H9 (cell line): ENCODE results near the gene TPBG. TPM values are rescaled to one million over a fixed set of nuclear protein-coding genes. Genes with fewer than 3 reads are reported as not detected.

Experiments
- DNase-seq: peaks from one replicate; pipeline ENCODE4 v3.0.0-alpha.2; 2017
- H2AFZ ChIP-seq: one replicate; pipeline ENCODE4 v1.6.1; 2013; ENCODE audit warnings: mild to moderate bottlenecking, low read length, control low read depth, moderate library complexity
- H2AK5ac ChIP-seq: 2 replicates; pipeline ENCODE4 v1.6.1; 2013; ENCODE audit warnings: low read length, control low read depth, mixed read lengths; ENCODE audit not compliant: insufficient read length
- H2BK120ac ChIP-seq: one replicate; pipeline ENCODE4 v1.6.1; 2013; ENCODE audit warnings: low read depth, mild to moderate bottlenecking, low read length, control low read depth, inconsistent platforms; ENCODE audit not compliant: poor library complexity, severe bottlenecking
- H2BK12ac ChIP-seq: 2 replicates; pipeline ENCODE4 v1.6.1; 2013; ENCODE audit warnings: low read length, control low read depth, mixed read lengths, low read depth; ENCODE audit not compliant: insufficient read length
- H2BK15ac ChIP-seq: 2 replicates; pipeline ENCODE4 v1.6.1; 2013; ENCODE audit warnings: low read depth, low read length, control low read depth
- H2BK20ac ChIP-seq: one replicate; pipeline ENCODE4 v1.6.1; 2013; ENCODE audit warnings: low read depth, mild to moderate bottlenecking, low read length, control low read depth, inconsistent platforms; ENCODE audit not compliant: poor library complexity, severe bottlenecking
- H2BK5ac ChIP-seq: 2 replicates; pipeline ENCODE4 v1.6.1; 2013; ENCODE audit warnings: low read length, control low read depth, mixed read lengths; ENCODE audit not compliant: insufficient read length
- H3K14ac ChIP-seq: 2 replicates; pipeline ENCODE4 v1.6.1; 2013; ENCODE audit warnings: low read length, control low read depth; ENCODE audit not compliant: insufficient read depth
- H3K18ac ChIP-seq: 2 replicates; pipeline ENCODE4 v1.6.1; 2013; ENCODE audit warnings: low read depth, mild to moderate bottlenecking, mixed read lengths, low read length, control low read depth; ENCODE audit not compliant: insufficient read length
- H3K23ac ChIP-seq: 2 replicates; pipeline ENCODE4 v1.6.1; 2013; ENCODE audit warnings: low read length, control low read depth, mixed read lengths, low read depth; ENCODE audit not compliant: insufficient read length
- H3K23me2 ChIP-seq: 2 replicates; pipeline ENCODE4 v1.6.1; 2013; ENCODE audit warnings: low read depth, mild to moderate bottlenecking, mixed read lengths, low read length, control low read depth; ENCODE audit not compliant: insufficient read length, poor library complexity, severe bottlenecking
- H3K27ac ChIP-seq: 2 replicates; pipeline ENCODE4 v1.5.1; 2013; ENCODE audit warnings: low read length, control low read depth, mixed read lengths, low read depth; ENCODE audit not compliant: insufficient read length
- H3K27me3 ChIP-seq: 2 replicates; pipeline ENCODE4 v1.6.1; 2013; ENCODE audit warnings: low read length, control low read depth, inconsistent platforms; ENCODE audit not compliant: insufficient read depth
- H3K4ac ChIP-seq: 2 replicates; pipeline ENCODE4 v1.6.1; 2013; ENCODE audit warnings: low read depth, mild to moderate bottlenecking, control low read depth, inconsistent platforms, low read length, moderate library complexity
- H3K4me1 ChIP-seq: 2 replicates; pipeline ENCODE4 v1.6.1; 2013; ENCODE audit warnings: low read length, control low read depth, inconsistent platforms; ENCODE audit not compliant: insufficient read depth
- H3K4me2 ChIP-seq: 2 replicates; pipeline ENCODE4 v1.6.1; 2013; ENCODE audit warnings: low read length, control low read depth, mixed read lengths; ENCODE audit not compliant: insufficient read length, insufficient read depth
- H3K56ac ChIP-seq: 2 replicates; pipeline ENCODE4 v1.6.1; 2013; ENCODE audit warnings: low read depth, mild to moderate bottlenecking, mixed read lengths, low read length, control low read depth; ENCODE audit not compliant: insufficient read length
- H3K79me1 ChIP-seq: 2 replicates; pipeline ENCODE4 v1.6.1; 2013; ENCODE audit warnings: low read depth, mild to moderate bottlenecking, moderate library complexity, low read length, control low read depth, inconsistent platforms; ENCODE audit not compliant: insufficient read depth, poor library complexity, severe bottlenecking
- H3K79me2 ChIP-seq: 2 replicates; pipeline ENCODE4 v1.6.1; 2013; ENCODE audit warnings: low read length, control low read depth, inconsistent platforms; ENCODE audit not compliant: insufficient read depth
- H3K9ac ChIP-seq: 2 replicates; pipeline ENCODE4 v1.6.1; 2013; ENCODE audit warnings: low read length, control low read depth, mixed read lengths; ENCODE audit not compliant: insufficient read length; ENCODE audit errors: extremely low read depth
- H3K9me3 ChIP-seq: one replicate; pipeline ENCODE4 v1.6.1; 2013; ENCODE audit warnings: low read depth, low read length, inconsistent platforms; ENCODE audit not compliant: control insufficient read depth
- H3T11ph ChIP-seq: one replicate; pipeline ENCODE4 v1.6.1; 2013; ENCODE audit warnings: mild to moderate bottlenecking, low read length, control low read depth, inconsistent platforms
- H4K20me1 ChIP-seq: one replicate; pipeline ENCODE4 v1.6.1; 2013; ENCODE audit not compliant: control insufficient read depth, insufficient read length, insufficient read depth
- H4K5ac ChIP-seq: 2 replicates; pipeline ENCODE4 v1.6.1; 2013; ENCODE audit warnings: low read depth, mild to moderate bottlenecking, mixed read lengths, low read length, control low read depth; ENCODE audit not compliant: insufficient read length
- H4K8ac ChIP-seq: replicated peaks from 2 replicates; pipeline ENCODE4 v1.6.1; 2013; ENCODE audit warnings: low read length, control low read depth, mixed read lengths, low read depth; ENCODE audit not compliant: insufficient read length
- H4K91ac ChIP-seq: 2 replicates; pipeline ENCODE4 v1.6.1; 2013; ENCODE audit warnings: low read depth, mild to moderate bottlenecking, moderate library complexity, mixed read lengths, low read length, control low read depth; ENCODE audit not compliant: insufficient read length
- H3K27ac Mint-ChIP-seq, 3 experiments: 2 replicates in 2 of 3; 3 replicates in 1 of 3; pipeline ENCODE4 v1.8.0; 2020 to 2021; ENCODE audit warnings: mixed read lengths in 3 of 3, mild to moderate bottlenecking in 1 of 3, moderate library complexity in 1 of 3
- H3K27me3 Mint-ChIP-seq: 2 replicates; pipeline ENCODE4 v1.8.0; 2021; ENCODE audit warnings: low read depth, mild to moderate bottlenecking, moderate library complexity, mixed read lengths
- H3K36me3 Mint-ChIP-seq, 3 experiments: 2 replicates in 2 of 3; 3 replicates in 1 of 3; pipeline ENCODE4 v1.8.0; 2020 to 2021; ENCODE audit warnings: low read depth in 3 of 3, mixed read lengths in 3 of 3; ENCODE audit not compliant: insufficient read depth in 1 of 3
- H3K4me1 Mint-ChIP-seq, 2 experiments: 2 replicates each; pipeline ENCODE4 v1.8.0; 2020; ENCODE audit warnings: mixed read lengths in 2 of 2
- H3K4me3 Mint-ChIP-seq, 2 experiments: 2 replicates in 1 of 2; 3 replicates in 1 of 2; pipeline ENCODE4 v1.8.0; 2020 to 2021; ENCODE audit warnings: mild to moderate bottlenecking in 2 of 2, mixed read lengths in 2 of 2, moderate library complexity in 1 of 2
- H3K9me3 Mint-ChIP-seq, 2 experiments: 2 replicates in 1 of 2; 3 replicates in 1 of 2; pipeline ENCODE4 v1.8.0; 2020; ENCODE audit warnings: mild to moderate bottlenecking in 2 of 2, mixed read lengths in 2 of 2, moderate library complexity in 1 of 2
- CTCF ChIP-seq: fragments of 200-600 bp; sonication (generic); conservative IDR thresholded peaks from 3 replicates; pipeline ENCODE4 v1.8.0; 2021; ENCODE audit warnings: antibody characterized with exemption, mild to moderate bottlenecking
- WGBS: extraction: QIAGEN DNeasy Blood & Tissue Kit; methylation state at CpG from one replicate; pipeline ENCODE4 v1.1.7; 2013; ENCODE audit warnings: missing lambda C conversion rate, low lambda C conversion rate, mixed read lengths; ENCODE audit not compliant: insufficient read length; ENCODE audit errors: extremely low coverage; 5-methylcytosine and 5-hydroxymethylcytosine counted together
- total RNA-seq: library from RNA; stranded (reverse); gene quantifications from 2 replicates; pipeline ENCODE4 v1.2.1, GENCODE V29; 2021

The TPBG gene
- total RNA-seq, 1 experiment from 2014 or later: 19.0 TPM

GRCh38 chr6:82396964-82397751 lies 33.5 kb downstream of the TPBG start:
- Histone ChIP-seq H3K9ac (no peak overlapping the region), H3K23me2 (no peaks in the 10 kb centered on the region), H3K79me2 (no peaks in the 10 kb centered on the region), H3K9me3 (no peaks in the 10 kb centered on the region), H3K4me2 (no peak overlapping the region), H4K8ac (no peak overlapping the region), H3K4me1 (no peaks in the 10 kb centered on the region; the same call in 1 of the 2 replicates), H4K91ac (no peak overlapping the region), H3K14ac (no peak overlapping the region), H3T11ph (no peak overlapping the region), H3K79me1 (no peaks in the 10 kb centered on the region), H2BK12ac (no peak overlapping the region), H3K27ac (no peak overlapping the region), H3K23ac (no peak overlapping the region), H2BK120ac (no peak overlapping the region), H3K56ac (no peak overlapping the region), H4K20me1 (no peaks in the 10 kb centered on the region), H2BK5ac (no peak overlapping the region), H3K27me3 (no peaks in the 10 kb centered on the region), H3K4ac (no peak overlapping the region), H3K18ac (no peak overlapping the region), H2AFZ (no peak overlapping the region), H4K5ac (no peak overlapping the region), H2AK5ac (no peak overlapping the region), H2BK15ac (no peak overlapping the region), H2BK20ac (no peak overlapping the region)
- Mint-ChIP-seq H3K36me3 (peaks cover 2 to 4% (median 2%) of the 10 kb centered on the region in 3 experiments; a peak in 3 of 7 replicates), H3K27me3 (no peaks in the 10 kb centered on the region), H3K9me3 (peaks cover 0 to 3% of the 10 kb centered on the region in 2 experiments; a peak in 2 of 5 replicates), H3K27ac (peak overlapping the region in 1 of 3 experiments; percentile 31; a peak in 2 of 7 replicates), H3K4me3 (no peak overlapping the region), H3K4me1 (peaks cover 23 to 25% of the 10 kb centered on the region in 2 experiments)
- DNase-seq: no peak
- no CpG with 5 or more reads among the region's 1 CpG for WGBS
- no peak for TF ChIP-seq CTCF
